Thyroid gland (tissue), 4 donors: ENCODE results near the gene SLC43A2.

Experiments
- POLR2A ChIP-seq, 2 donors: fragments of 450-650 bp; IDR thresholded peaks; one replicate each; pipeline ENCODE4 v1.6.1; 2017; ENCODE audit warnings: antibody characterized with exemption in 2 of 2, mild to moderate bottlenecking in 2 of 2, moderate library complexity in 1 of 2
- TF ChIP-seq, protein P1 (sequence below), 6 experiments: fragments of 200-600 bp in 3 of 6; fragments of 450-650 bp in 3 of 6; sonication (generic) in 3 of 6; IDR thresholded peaks; one replicate each; pipeline ENCODE4 v1.5.1; 2016 to 2019; ENCODE audit warnings: antibody characterized with exemption in 6 of 6, mild to moderate bottlenecking in 2 of 6, inconsistent platforms in 1 of 6, moderate library complexity in 1 of 6

DNA sequence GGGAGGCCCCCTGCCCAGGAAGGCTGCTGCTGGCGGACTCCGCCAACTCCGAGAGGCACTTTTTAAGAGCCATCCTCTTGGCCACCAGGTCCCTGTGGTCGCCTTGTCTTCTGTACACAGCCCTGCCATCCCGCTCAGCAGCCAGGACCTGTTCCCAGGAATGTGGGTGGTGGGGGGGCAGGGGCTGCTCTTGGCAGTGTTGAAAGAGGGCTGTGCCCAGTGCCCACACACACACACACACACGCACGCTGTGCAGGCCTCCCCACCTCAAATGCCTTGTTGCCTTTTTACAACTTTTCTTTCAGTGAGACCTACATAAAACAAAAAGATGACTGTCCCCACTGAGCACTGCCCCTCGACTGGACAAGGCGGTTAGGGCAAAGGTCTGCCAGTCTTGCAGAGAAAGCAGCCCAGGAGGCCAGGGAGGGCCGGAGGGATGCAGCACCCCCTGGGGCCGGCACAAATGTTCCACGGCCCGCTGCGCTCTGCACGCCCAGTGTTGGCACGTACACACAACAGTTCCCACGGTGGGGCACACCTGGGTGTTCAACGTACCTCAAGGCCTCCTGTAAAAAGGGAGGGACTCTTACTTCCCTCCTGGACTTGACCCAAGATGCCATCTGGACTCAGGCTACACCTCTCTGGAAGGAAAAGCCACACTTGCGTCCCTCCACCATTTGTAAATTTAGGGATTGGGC, 47.5 kb downstream of the SLC43A2 start:
- TF ChIP-seq, protein P1, sequence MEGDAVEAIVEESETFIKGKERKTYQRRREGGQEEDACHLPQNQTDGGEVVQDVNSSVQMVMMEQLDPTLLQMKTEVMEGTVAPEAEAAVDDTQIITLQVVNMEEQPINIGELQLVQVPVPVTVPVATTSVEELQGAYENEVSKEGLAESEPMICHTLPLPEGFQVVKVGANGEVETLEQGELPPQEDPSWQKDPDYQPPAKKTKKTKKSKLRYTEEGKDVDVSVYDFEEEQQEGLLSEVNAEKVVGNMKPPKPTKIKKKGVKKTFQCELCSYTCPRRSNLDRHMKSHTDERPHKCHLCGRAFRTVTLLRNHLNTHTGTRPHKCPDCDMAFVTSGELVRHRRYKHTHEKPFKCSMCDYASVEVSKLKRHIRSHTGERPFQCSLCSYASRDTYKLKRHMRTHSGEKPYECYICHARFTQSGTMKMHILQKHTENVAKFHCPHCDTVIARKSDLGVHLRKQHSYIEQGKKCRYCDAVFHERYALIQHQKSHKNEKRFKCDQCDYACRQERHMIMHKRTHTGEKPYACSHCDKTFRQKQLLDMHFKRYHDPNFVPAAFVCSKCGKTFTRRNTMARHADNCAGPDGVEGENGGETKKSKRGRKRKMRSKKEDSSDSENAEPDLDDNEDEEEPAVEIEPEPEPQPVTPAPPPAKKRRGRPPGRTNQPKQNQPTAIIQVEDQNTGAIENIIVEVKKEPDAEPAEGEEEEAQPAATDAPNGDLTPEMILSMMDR (IDR thresholded peaks at IDR 0.05): no peak
- TF ChIP-seq POLR2A (IDR thresholded peaks at IDR 0.05): no peak
